ENCODE data around the gene LONP2. TPM values are rescaled to one million over a fixed set of nuclear protein-coding genes. Genes with fewer than 3 reads are reported as not detected.

Gene LONP2
- total and polyA plus RNA-seq, 9 of the 15 experiments (the other 6 are each of a cell fraction or from before 2014, with no cell fraction given) = 8.1 to 41.2 (median 25.6) TPM

GRCh38 chr16:48292452-48292851 lies 48.4 kb downstream of the LONP2 start (continued):
- TF ChIP-seq, protein P1, sequence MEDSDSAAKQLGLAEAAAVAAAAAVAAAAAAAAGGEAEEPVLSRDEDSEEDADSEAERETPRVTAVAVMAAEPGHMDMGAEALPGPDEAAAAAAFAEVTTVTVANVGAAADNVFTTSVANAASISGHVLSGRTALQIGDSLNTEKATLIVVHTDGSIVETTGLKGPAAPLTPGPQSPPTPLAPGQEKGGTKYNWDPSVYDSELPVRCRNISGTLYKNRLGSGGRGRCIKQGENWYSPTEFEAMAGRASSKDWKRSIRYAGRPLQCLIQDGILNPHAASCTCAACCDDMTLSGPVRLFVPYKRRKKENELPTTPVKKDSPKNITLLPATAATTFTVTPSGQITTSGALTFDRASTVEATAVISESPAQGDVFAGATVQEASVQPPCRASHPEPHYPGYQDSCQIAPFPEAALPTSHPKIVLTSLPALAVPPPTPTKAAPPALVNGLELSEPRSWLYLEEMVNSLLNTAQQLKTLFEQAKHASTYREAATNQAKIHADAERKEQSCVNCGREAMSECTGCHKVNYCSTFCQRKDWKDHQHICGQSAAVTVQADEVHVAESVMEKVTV (CRISPR knock-in tag; IDR thresholded peaks at IDR 0.05) = no peak
- TF ChIP-seq ZBED1 (IDR thresholded peaks at IDR 0.05) (no peak), NFIC (IDR thresholded peaks at IDR 0.05) (no peak), ARID2 (IDR thresholded peaks at IDR 0.05) (no peak), HMG20A (CRISPR knock-in tag; conservative IDR thresholded peaks at IDR 0.05) (no peak), TCF7L2 (IDR thresholded peaks at IDR 0.05; ENCODE audit: low read depth, low read length) (no peak), TOE1 (IDR thresholded peaks at IDR 0.05; ENCODE audit: borderline replicate concordance) (no peak), TOE1 (CRISPR knock-in tag; IDR thresholded peaks at IDR 0.05; ENCODE audit: borderline replicate concordance, low read depth) (no peak), NEUROD1 (IDR thresholded peaks at IDR 0.05; ENCODE audit: borderline replicate concordance, low read depth, low read length, partially characterized antibody) (no peak)

GRCh38 chr16:48294724-48295123 lies 50.6 kb downstream of the LONP2 start:
- intact Hi-C loops (cut with micrococcal nuclease) = no loop called here
- Histone ChIP-seq H3K27ac (ENCODE audit: extremely low read depth, low read depth, low read length) (no peak overlapping the region), H3K4me1 (replicated peaks in 1 of 2; ENCODE audit: control insufficient read depth in 2 of 2, insufficient read depth in 2 of 2, low read length in 2 of 2) (peaks cover 0 to 4% of the 10 kb centered on the region in 2 experiments; a peak in 1 of 5 replicates), H2AFZ (ENCODE audit: low read depth, low read length) (no peak overlapping the region), H3K4me2 (ENCODE audit: insufficient read depth, low read length) (no peak overlapping the region), H3K36me3 (ENCODE audit: control insufficient read depth, insufficient read depth, low read length) (peaks cover 55% of the 10 kb centered on the region), H3K9ac (ENCODE audit: insufficient read depth in 1 of 2, low read depth in 2 of 2, low read length in 2 of 2) (no peak overlapping the region), H3K9me1 (ENCODE audit: control insufficient read depth, insufficient read depth, low read length) (no peaks in the 10 kb centered on the region), H4K20me1 (replicated peaks; ENCODE audit: control insufficient read depth, insufficient read depth, low read length) (no peaks in the 10 kb centered on the region), H3K4me3 (no peak overlapping the region), H3K27me3 (ENCODE audit: control insufficient read depth in 2 of 2, insufficient read depth in 2 of 2, low read length in 2 of 2) (no peaks in the 10 kb centered on the region), H3K9me3 (replicated peaks; ENCODE audit: control insufficient read depth, insufficient read depth, low read depth, low read length) (no peaks in the 10 kb centered on the region), H3K79me2 (ENCODE audit: control insufficient read depth, insufficient read depth, low read length) (no peaks in the 10 kb centered on the region)
- ChIA-PET POLR2A (interaction anchor here (0.7 kb wide), 1 partner anchor 1096 kb away, joined by 4 read pairs; no protein-coding TSS in a partner anchor), CTCF (ENCODE audit: low intra/inter-chr PET ratio) (no interaction called here)
- FAIRE-seq = no peak
- in situ Hi-C loops (cut with MboI) = no loop called here
- DNase-seq (ENCODE audit: extremely low read depth in 1 of 4, low spot score in 3 of 4) = no peak
- 100% methylated on average over 1 of the region's 1 CpG for WGBS (ENCODE audit: insufficient coverage, low coverage, missing lambda C conversion rate)
- BruUV-seq (replicated peaks) = no TSS peak
- ATAC-seq = no peak
- no peak for TF ChIP-seq PHB2 (IDR thresholded peaks at IDR 0.05; ENCODE audit: low read depth)
- no peak for TF ChIP-seq CBX3 (IDR thresholded peaks at IDR 0.05; ENCODE audit: borderline replicate concordance in 1 of 2, low read length in 2 of 2)
- TF ChIP-seq MAFG (tag; conservative IDR thresholded peaks at IDR 0.05) = no peak
- TF ChIP-seq DPF2 (IDR thresholded peaks at IDR 0.05) = no peak
- no peak for TF ChIP-seq DLX4 (CRISPR knock-in tag; IDR thresholded peaks at IDR 0.05)
- TF ChIP-seq DDX20 (tag; IDR thresholded peaks at IDR 0.05; ENCODE audit: low read depth) = no peak
- TF ChIP-seq ZNF224 (CRISPR knock-in tag; IDR thresholded peaks at IDR 0.05) = no peak
- no peak for TF ChIP-seq ETS2 (tag; IDR thresholded peaks at IDR 0.05; ENCODE audit: borderline replicate concordance, poor library complexity, severe bottlenecking)
- no peak for TF ChIP-seq HNRNPLL (IDR thresholded peaks at IDR 0.05; ENCODE audit: low read depth, low read length, poor library complexity, severe bottlenecking)
- no peak for TF ChIP-seq TCF7 (IDR thresholded peaks at IDR 0.05; ENCODE audit: borderline replicate concordance)
- no peak for TF ChIP-seq ERF (CRISPR knock-in tag; IDR thresholded peaks at IDR 0.05)
- no peak for TF ChIP-seq POLR3G (IDR thresholded peaks at IDR 0.05; ENCODE audit: extremely low read depth, insufficient read length, insufficient replicate concordance)
- TF ChIP-seq SRF (CRISPR knock-in tag; IDR thresholded peaks at IDR 0.05) = no peak
- no peak for TF ChIP-seq ETV5 (CRISPR knock-in tag; IDR thresholded peaks at IDR 0.05; ENCODE audit: low read depth)
